ENCODE data around the gene SPNS1. TPM values are rescaled to one million over a fixed set of nuclear protein-coding genes. Genes with fewer than 3 reads are reported as not detected.
A peak's percentile ranks its signal among the peaks of the same experiment; 100 is the strongest.

Gene SPNS1
- total and polyA plus RNA-seq, 2 of the 8 experiments (the other 6 are each of a cell fraction or from before 2014, with no cell fraction given), result 48.8 to 66.9 TPM

GRCh38 chr16:29028457-29029167, 54.0 kb downstream of the SPNS1 start (continued):
- TF ChIP-seq CTCF (IDR thresholded peaks at IDR 0.05; ENCODE audit: control extremely low read depth in 1 of 3, insufficient read depth in 1 of 3, low read depth in 1 of 3, low read length in 3 of 3) (peak in 1 of 3 experiments; percentile 16; a peak in 1 of 4 replicates), HDAC2 (IDR thresholded peaks at IDR 0.05; ENCODE audit: borderline replicate concordance in 1 of 2, low read depth in 2 of 2, low read length in 2 of 2) (no peak)

Data from H1 (cell line).